NCI-H524 (cell line): ENCODE measurements around the gene TMEM18.
A peak's percentile ranks its signal among the peaks of the same experiment; 100 is the strongest.

ENCODE experiments used
- DNase-seq, 2 experiments: peaks; one replicate each; lab custom pipeline; 2025; lab: John Stamatoyannopoulos, UW

The TMEM18 gene

DNA sequence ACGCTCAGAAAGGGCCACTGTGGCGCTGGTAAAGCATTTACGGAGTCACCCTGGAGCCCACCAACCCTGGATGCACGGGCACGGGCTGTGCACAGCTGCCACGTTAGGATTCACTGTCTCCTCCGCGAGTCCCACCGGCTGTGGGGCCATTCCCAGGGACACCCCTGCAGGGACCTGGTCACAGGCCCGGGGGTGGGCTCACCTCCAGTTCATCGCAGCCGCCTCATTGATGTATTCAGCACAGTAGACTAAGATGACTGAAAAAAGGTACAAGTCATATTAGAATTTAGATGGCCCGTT lies 4.7 kb downstream of the TMEM18 start:
- DNase-seq, result no peak

DNA sequence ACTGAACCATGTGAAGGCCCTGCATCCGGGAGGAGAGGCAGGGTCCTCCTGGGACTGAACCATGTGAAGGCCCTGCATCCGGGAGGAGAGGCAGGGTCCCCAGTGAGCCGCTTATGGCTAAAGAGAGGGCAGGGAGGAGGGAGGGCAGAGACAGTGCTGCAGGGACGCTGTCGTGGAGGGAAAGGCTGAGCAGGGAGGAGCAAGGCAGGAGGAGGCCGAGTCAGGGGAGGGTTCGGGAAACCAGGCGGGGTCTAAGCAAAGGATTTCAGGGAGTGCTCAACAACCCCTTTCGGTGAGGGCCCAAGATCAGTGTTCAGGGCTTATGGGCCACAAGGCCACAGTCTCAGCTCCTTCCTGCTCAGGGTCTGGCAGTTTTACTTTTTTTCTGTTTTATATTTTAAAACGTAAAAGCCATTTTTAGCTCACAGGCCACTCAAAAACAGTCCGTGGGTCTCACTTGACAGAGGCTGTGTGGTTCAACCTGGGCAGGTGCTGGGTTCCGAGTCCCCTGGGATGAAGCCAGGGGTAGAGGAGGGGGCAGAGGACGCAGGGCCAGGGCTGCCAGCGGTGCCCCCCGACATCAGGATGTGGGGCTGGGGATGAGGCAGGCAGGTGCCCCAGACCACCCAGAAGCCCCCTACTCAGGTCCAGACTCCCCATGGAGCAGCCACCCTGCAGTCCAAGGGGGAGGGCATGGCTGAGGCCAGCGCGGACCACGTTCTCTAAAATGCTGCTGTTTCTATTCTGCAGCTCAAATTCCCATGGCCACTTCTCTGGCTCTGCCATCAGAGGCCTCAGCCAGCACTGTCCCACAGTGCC lies 5.2 kb downstream of the TMEM18 start:
- no peak for DNase-seq

DNA sequence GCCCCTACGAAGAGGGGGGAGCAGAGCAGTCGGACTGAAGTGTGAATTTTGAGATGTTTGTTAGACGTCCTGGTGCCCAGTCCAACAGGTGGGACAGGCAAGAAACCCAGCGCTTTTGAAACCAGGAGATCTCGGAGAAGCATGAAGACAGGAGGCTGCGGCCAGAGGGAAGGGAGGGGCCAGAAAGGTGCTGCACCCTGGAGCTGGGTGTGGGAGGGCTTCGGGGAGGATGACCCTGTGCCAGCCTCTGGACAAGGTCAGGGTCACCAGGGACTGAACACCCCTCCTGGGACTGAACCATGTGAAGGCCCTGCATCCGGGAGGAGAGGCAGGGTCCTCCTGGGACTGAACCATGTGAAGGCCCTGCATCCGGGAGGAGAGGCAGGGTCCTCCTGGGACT lies 6.1 kb downstream of the TMEM18 start:
- DNase-seq, result no peak

DNA sequence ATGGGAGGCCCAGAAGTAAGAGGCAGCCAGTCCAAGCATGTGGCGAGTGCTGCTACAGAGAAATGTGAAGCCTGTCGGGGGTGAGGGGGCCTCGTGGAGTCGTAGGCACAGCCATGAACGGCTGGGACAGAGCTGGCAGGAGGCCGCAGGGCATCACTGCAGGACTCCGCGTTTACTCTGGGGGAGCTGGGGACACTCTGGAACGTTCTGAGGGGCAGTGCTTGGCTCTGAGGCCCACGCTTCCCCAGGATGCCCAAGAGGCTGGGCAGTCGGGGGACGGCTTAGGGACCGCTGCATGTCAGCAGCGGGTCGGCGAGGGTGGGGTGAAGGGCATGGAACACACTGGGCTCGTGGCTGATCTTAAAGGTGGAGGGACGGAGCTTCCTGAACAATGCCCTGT lies 6.6 kb downstream of the TMEM18 start:
- no peak for DNase-seq

DNA sequence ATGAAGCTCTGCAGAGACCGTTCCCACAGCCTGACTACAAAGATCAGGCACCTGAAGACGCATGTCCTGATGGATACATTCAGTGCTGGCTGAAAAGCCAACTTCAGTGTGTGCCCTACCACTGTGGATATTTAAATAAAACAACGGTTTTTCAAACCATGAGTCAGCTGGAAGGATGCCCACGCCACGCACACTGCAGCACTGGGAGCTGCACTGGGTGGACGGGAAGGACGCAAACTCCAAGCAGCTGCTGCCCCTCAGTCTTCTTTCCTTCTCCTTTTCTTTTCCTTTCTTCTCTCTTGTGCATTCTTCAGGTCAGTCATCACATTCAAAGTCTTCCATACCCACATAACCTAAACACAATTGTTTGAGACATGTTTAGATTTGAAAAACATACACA lies 7.9 kb downstream of the TMEM18 start:
- no peak for DNase-seq

DNA sequence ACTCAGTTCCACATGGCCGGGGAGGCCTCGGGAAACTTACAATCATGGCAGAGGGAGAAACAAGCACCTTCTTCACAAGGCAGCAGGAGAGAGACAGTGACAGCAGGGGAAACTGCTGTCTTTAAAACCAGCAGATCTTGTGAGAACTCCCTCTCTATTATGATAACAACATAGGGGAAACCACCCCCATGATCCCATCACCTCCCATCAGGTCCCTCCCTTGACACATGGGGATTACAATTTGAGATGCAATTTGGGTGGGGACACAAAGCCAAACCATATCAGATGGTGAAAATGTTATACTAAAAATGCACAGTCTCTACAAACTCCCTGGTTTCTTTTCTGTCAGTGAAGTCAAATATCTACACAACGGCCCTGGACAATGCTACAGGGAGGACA lies 9.2 kb downstream of the TMEM18 start:
- DNase-seq, result no peak

DNA sequence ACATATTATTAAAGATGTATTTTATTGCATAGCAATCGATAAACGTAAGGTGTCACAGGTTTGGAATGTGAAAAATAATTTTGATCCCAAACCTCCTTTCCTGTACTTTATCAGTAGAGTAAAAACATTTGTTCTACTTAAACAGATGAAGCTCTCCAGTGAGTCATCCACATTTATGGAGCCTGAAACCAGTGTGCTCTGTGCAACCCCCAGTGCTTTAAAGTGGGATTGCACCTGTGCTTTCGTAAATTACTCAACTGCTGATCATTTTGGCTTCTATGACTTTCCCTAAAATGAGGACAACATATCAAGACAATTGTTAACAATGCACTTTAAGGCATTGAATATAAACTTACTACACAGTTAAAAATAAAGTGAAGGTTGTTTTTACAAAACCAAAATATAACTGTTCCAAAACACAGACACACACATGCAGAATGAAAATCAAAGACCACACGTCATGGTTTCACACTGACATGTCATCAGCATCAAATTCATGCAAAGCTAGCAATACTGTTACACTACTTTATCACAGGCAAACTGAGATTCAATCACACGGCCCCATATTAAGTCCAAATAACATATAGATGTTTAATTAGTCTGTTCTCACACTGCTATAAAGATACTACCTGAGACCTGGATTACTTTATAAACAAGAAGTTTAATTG lies 9.7 kb downstream of the TMEM18 start:
- DNase-seq, result peak in 1 of 2 experiments; percentile 36

DNA sequence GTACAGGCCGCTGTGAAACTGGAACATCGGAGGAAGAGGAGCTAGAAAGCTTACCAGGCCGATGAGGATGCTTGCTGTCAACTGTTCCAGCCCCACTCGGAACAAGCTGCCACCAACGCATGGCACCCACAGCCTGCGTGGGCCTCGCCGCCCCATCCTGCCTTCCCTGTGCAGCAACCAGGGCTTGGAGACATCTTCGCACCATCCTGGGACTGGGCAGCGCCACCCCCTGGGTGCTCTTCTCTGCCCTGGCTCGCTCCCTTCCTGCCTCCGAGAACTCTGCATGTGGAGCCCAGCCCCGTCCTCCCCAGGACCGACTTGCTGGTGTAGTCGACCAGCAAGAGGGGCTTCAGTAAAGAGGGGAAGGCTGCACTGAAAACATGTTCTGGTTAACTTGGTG lies 10.8 kb downstream of the TMEM18 start:
- DNase-seq, result no peak

DNA sequence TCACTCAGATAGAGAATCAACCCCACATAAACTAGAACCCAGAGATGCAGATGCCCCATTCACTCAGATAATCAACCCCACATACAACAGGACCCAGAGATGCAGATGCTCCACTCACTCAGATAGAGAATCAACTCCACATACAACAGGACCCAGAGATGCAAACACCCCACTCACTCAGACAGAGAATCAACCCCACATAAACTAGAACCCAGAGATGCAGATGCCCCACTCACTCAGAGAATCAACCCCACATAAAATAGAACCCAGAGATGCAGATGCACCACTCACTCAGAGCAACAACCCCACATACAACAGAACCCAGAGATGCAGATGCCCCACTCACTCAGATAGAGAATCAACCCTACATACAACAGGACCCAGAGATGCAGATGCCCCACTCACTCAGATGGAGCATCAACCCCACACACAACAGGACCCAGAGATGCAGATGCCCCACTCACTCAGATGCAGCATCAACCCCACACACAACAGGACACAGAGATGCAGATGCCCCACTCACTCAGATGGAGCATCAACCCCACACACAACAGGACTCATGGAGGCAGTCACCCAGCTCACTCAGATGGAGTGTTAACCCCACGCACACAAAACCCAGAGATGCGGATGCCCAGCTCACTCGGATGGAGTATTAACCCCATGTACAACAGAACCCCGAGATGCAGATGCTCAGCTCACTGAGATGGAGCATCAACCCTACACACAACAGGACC lies 11.7 kb downstream of the TMEM18 start:
- DNase-seq, result no peak

DNA sequence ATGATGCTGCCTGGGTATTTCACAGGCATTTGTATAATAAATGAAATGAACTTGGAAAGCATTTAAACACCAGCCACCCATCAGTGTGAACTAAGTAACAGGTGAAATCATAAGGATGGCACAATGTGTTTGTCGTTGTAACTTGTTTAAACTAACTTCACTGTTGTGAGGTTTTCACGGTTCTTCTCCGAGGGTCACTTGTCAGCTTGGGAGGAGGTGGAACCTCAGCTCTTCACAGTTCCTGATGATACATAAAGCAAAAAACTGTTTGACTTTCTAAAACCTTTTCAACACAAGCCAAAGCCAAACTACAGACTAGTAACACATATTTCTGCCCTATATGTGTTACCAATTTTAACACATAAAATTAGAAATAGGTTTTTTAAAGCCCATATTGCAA lies 13.1 kb downstream of the TMEM18 start:
- DNase-seq, result no peak

DNA sequence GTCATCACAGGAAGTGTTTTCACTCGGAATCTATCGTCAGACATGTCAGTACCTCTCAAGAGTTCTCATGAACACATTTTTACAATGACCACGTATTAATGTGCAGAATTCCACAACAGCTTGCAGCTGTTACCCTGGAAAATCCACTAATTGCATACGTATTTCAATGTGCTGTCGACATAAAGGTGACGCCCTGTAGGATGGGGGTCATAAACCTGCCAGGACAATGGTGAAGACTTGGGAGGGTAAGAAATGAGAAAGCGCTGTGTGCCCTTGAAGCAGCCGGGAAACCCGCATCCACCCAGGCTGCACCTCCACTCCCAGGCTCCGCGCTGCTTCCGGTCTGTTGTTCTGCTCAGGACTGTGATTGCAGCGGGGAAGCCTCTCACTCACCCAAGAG lies 14.0 kb downstream of the TMEM18 start:
- DNase-seq, result no peak

DNA sequence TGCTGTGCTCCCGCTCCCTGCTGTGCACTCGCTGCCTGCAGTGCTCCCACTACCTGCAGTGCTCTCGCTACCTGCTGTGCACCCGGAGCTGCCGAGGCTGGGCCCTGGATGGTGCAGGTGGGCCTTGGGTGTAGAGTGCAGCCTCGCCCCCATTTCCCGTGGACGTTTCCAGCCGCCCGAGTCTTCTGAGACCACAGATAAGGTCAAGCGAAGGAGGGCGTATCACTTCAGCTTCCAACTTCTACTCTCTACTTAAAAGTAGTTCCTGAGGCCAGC lies 15.9 kb downstream of the TMEM18 start:
- DNase-seq, result no peak

DNA sequence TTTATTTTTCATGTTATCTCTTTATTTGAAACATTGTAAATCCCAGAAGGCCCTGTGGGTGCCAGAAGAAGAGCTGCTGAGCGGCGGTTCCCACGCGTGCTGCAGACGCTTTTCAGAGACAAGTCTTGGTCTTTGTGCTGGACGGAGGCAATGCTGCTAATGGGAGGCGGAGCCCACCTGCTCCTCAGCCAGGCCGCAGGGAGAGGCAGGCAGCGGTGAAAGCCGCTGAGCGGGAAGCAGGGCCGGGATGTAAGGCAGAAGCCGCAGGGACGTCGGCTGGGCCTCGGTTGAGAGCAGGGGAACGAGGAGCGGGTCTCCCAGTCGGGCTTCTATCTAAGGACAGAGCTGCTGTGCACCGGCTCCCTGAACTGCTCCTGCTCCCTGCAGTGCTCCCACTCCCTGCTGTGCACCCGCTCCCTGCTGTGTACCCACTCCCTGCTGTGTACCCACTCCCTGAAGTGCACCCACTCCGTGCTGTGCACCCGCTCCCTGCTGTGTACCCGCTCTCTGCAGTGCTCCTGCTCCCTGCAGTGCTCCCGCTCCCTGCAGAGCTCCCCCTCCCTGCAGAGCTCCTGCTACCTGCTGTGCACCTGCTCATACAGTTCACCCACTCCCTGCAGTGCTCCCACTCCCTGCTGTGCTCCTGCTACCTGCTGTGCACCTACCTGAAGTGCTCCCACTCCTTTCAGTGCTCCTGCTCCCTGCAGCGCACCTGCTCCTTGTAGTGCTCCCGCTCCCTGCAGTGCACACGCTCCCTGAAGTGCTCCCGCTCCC lies 16.4 kb downstream of the TMEM18 start:
- no peak for DNase-seq

DNA sequence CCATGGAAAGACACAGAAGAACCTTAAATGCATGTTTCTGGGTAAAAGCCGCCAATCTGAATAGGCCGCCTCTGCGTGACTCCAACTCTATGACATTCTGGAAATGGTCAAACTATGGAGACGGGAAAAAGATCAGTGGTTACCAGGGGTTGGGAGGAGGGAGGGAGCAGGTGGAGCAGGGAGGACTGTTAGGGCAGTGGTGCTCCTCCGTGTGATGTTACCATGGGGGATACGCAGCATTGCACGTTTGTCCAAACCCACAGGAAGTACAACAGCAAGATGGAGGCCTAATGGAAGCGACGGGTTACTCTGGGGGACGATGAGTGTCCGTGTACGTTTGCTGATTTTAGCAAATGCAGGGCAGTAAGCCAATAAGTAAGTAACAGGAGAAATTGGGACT lies 17.2 kb downstream of the TMEM18 start:
- no peak for DNase-seq

DNA sequence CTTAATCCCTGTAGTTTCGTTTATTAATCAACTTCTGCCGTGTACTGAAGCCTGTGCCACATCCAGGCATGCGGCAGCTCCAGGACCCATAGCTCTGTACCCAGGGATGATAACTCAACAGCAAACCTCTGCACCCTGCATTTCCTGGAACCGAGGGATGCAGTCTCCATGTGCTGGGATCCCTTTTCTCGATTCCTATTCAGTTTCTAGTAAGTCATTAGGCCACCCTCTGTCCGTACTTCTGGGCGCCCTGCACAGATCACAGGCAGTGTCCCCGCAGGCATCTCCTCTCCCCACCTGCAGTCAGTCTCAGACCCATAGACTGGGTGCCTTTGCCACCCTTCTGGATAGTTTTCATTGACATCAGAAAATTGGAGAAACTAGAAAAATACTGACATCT lies 18.8 kb downstream of the TMEM18 start:
- DNase-seq, result no peak

DNA sequence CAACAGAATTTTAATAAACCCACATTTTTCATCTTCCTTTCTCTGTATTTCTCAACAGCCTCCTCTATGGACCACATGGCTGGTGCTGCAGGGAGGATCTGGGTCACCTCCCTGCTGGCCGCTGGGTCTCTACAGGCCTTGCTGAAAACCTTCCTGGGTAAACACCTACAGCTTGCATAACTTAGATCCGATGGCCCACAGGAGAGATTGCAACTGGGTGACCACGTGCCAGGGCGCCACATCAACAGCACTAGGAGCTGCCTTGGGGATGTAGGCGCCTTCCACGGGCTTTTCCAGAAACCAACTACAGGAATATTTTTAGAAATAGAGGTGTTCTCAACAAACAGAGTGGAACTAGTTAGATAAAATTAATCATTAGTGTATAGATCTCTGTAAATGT lies 19.4 kb downstream of the TMEM18 start:
- no peak for DNase-seq

DNA sequence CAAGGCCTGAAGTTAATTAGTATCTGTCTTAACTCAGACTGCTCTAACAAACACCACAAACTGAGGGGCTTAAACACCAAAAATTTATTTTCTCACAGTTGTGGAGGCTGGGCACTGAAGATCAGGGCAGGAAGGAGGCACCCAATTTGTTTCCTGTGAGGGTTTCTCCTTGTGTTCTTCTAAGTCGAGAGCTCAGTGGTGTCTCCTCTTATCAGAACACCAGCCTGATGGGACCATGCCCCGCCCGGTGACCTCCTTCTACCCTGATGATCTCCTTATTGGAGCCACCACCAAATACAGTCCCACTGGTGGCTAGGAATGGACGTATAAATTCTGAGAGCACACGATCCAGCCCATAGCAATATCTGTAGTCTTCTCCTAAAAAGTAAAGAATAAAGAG lies 20.5 kb downstream of the TMEM18 start:
- no peak for DNase-seq

DNA sequence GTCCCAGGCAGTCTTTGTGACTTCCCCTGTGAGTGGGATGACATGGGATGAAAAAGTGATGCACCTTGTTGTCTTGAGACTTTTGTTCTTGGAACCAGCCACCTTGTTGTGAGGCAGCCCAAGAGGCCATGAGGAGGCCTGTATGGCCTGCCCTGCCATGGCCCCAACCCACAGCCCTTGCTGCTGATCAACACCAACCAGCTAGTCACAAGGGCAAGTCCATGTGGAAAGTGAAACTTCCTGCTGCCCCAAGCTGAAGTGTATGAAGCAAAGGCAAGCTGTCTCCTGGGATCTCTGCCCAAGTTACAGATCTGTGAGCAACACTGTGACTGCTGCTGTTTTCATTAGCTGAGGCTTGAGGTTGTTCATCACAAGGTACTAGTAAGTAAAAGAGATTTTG lies 21.6 kb downstream of the TMEM18 start:
- no peak for DNase-seq

DNA sequence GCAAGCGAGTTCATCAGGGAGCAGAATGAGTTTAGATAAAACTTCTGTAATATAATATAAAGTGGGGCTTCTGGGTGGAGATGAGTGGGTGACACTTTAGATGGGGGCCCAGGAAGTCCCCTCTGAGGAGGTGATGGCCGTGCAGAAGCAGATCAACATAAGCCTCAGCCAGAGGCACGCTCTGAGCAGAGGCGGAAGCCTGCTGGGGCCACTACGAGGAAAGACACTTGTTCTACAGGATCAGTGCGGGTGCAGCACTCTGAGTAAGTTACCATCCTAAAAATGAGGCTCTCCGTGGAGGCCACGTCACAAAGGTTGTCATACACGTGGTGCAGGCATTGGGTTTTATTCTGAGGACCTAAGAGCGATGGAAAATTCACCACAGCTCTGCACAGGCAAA lies 22.3 kb downstream of the TMEM18 start:
- DNase-seq, result no peak

DNA sequence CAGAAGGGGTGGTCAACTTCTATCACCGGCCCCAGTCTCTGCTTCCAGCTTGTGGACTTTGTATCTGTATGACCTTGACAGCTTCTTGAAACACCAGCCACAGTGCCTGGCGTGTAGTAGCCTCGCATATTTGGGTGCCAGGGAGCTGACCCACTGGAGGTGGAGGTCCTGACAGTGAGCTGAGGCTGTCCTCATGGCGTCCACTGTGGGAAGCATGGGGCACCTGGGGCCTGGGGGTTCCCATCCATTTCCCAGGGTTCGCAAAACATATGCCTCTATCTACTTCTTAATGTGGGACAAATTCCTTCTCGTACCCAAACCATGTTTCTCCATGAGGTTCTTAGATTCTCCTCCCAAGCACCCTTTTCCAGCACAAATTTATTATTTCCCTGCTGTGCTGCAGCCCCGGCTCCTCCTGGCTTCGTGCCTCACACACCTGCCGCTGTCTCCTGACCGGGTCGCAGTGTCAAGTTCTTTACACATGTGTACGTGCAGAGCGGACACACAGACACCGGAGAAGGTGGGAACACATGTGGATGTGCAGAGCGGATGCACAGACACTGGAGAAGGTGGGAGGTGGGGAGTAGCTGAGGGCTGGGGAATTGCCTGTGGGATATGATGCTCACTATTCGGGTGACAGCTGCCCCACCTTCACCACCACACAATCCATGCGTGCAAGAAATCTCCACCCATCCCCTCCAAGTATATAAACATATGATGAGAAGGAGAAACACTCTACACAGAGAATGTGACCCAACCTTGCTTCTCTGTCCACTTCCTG lies 23.4 kb downstream of the TMEM18 start:
- DNase-seq, result no peak

DNA sequence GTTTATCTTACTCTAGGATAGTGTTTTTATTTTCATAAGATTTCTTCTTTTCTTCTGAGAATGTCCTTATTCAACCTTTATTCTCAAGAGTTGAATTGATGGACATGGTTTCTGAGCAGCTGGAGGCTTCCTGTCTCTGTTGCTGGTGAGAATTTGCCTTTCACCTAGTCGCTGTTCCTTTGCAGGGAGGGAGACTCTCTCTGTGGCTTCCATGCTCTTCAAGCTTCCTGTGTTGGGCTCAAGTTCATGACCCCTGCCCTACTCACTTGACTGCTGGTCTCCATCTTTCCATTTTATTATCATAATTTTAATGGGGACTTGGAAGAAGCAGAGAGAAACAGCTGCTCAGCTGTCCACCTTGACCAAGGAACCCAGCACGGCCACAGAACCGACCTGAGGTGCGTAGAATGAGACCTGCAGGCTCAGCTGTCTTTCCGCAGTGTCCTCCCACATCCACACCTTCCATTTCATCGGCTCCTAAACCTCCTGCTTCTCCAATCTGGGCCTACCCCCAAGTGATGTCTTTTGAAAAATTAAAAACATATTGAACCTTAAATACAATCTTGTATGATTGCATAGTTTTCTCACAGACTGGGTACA lies 24.2 kb downstream of the TMEM18 start:
- DNase-seq, result no peak

DNA sequence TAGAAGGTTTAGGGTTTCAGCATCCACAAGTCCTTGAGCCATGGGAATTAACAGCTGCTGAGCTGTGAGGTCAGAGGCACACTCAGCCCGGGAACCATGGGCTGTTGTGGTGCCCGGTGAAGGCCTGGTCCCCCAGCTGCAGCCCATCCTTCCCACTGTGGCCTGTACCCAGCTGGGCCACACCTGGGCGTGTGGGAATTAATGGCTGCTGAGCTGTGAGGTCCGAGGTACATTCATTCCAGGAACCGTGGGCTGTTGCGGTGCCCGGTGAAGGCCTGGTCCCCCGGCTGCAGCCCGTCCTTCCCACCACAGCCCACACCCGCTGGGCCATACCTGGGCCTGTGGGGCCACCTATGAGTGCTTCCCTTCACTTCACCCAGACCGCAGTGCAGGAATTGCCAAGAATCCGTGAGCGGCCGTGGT lies 25.2 kb downstream of the TMEM18 start:
- DNase-seq, result peak in 1 of 2 experiments; percentile 9
